C4-2B (cell line): Measurements from ENCODE around the gene CACNA2D3.

Experiments used
- CTCF ChIP-seq: fragments of 450-650 bp; conservative IDR thresholded peaks from 2 replicates; pipeline ENCODE4 v1.5.1; 2017; ENCODE audit warnings: mild to moderate bottlenecking
- ZFX ChIP-seq: fragments of 450-650 bp; IDR thresholded peaks from 2 replicates; pipeline ENCODE4 v1.6.1; 2017

GRCh38 chr3:54915976-54916375 is 793.6 kb downstream of the CACNA2D3 start:
- TF ChIP-seq CTCF (no peak), ZFX (no peak)
